T-helper 1 cell (primary cell): ENCODE data around the gene LRRC41.
"Not testable (repeated sequence)": the region's sequence is repeated elsewhere in the genome, so short reads cannot be mapped to it uniquely, and the experiment has no call there.

Experiments used
- DNase-seq, 5 donors: peaks; one replicate each; pipeline ENCODE4 v3.0.0-alpha.2; 2012 to 2020

LRRC41 gene

DNA sequence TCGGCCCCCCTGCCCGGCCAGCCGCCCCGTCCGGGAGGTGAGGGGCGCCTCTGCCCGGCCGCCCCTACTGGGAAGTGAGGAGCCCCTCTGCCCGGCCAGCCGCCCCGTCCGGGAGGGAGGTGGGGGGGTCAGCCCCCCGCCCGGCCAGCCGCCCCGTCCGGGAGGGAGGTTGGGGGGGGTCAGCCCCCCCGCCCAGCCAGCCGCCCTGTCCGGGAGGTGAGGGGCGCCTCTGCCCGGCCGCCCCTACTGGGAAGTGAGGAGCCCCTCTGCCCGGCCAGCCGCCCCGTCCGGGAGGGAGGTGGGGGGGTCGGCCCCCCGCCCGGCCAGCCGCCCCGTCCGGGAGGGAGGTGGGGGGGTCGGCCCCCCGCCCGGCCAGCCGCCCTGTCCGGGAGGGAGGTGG is 61.7 kb downstream of the LRRC41 start:
- not testable (repeated sequence) for DNase-seq

DNA sequence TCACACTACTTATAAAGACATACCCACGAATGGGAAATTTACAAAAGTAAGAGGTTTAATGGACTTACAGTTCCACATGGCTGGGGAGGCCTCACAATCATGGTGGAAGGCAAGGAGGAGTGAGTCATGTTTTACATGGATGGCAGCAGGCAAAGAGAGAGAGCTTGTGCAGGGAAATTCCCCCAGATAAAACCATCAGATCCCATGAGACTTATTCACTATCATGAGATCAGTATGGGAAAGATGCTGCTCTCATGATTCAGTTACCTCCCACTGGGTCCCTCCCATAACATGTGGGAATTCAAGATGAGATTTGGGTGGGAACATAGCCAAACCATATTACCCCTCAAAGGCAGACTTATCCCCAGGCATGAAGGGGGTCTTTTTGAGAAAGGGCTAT is 64.6 kb downstream of the LRRC41 start:
- DNase-seq = not testable (repeated sequence)

GRCh38 chr1:46236882-46237281 is 66.5 kb downstream of the LRRC41 start:
- no peak for DNase-seq

- not testable (repeated sequence) for DNase-seq
Measured at GRCh38 chr1:46231231-46231630, 72.2 kb downstream of the LRRC41 start.
